Measurements from ENCODE around the gene DUS4L. TPM values are rescaled to one million over a fixed set of nuclear protein-coding genes. Genes with fewer than 3 reads are reported as not detected.

DUS4L gene
- polyA plus RNA-seq, 4 donors: 3.5 to 13.8 (median 4.2) TPM

DNA sequence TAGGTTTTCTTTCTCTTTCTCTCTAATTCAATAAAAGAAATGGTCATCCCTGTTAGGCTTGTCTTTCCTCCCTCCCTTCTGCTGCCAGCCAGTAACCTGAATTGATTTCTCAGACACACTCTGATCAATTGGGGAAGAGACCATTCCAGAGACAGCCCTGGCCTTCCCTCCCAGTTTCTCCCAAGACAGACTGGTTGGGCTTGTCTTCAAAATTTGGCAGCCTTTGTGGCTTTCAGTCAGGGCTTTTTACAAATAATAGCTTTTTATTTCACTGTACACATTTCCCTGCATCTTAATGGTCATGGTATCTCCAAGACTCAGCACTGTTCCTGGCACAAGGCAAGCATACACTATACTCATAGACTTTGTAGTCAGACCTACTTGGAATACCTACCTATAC is 50.2 kb downstream of the DUS4L start:
- peaks cover 0 to 5% (median 0%) of the 10 kb centered on the region in 3 donors for H3K4me1 ChIP-seq (ENCODE audit: control insufficient read depth in 3 of 3, insufficient read depth in 2 of 3, low read depth in 1 of 3, low read length in 2 of 3)
- H3K36me3 ChIP-seq (ENCODE audit: control insufficient read depth in 3 of 3, insufficient read depth in 2 of 3, low read depth in 1 of 3, low read length in 3 of 3): peaks cover 4 to 16% (median 6%) of the 10 kb centered on the region in 3 donors
- H3K9me3 ChIP-seq (ENCODE audit: control insufficient read depth in 2 of 2, insufficient read depth in 1 of 2, low read depth in 1 of 2, low read length in 1 of 2): no peaks in the 10 kb centered on the region
- H3K27me3 ChIP-seq (ENCODE audit: control insufficient read depth in 3 of 3, insufficient read depth in 3 of 3, low read length in 3 of 3): no peaks in the 10 kb centered on the region
- H3K4me3 ChIP-seq (ENCODE audit: low read depth in 1 of 3, low read length in 3 of 3): no peak overlapping the region
- H3K27ac ChIP-seq (ENCODE audit: low read depth in 1 of 3, low read length in 2 of 3): no peak overlapping the region
- DNase-seq (no peak), FAIRE-seq (no peak)

DNA sequence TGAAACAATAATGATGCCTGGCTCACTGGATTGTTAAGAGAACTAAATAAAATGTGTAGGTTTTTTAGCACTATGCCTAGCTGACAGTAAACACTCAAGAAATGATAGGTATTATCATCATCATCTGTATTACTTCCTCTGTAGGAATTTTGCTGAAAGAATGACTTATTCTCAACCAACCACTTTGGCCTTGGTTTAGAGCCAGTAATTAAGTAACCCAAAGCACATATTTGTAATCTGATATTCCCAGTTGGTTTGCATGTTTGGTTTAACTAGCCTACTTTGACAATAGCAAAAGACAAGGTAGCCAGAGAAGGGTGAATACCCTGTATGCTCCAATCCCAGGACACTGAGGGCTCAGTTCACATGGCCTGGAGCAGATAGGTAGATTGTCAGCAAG is 50.7 kb downstream of the DUS4L start:
- H3K27ac ChIP-seq (ENCODE audit: low read depth in 1 of 3, low read length in 2 of 3): no peak overlapping the region
- H3K9me3 ChIP-seq (ENCODE audit: control insufficient read depth in 2 of 2, insufficient read depth in 1 of 2, low read depth in 1 of 2, low read length in 1 of 2): no peaks in the 10 kb centered on the region
- peaks cover 0 to 5% (median 0%) of the 10 kb centered on the region in 3 donors for H3K4me1 ChIP-seq (ENCODE audit: control insufficient read depth in 3 of 3, insufficient read depth in 2 of 3, low read depth in 1 of 3, low read length in 2 of 3)
- DNase-seq: no peak
- peaks cover 4 to 16% (median 6%) of the 10 kb centered on the region in 3 donors for H3K36me3 ChIP-seq (ENCODE audit: control insufficient read depth in 3 of 3, insufficient read depth in 2 of 3, low read depth in 1 of 3, low read length in 3 of 3)
- H3K27me3 ChIP-seq (ENCODE audit: control insufficient read depth in 3 of 3, insufficient read depth in 3 of 3, low read length in 3 of 3): no peaks in the 10 kb centered on the region
- H3K4me3 ChIP-seq (ENCODE audit: low read depth in 1 of 3, low read length in 3 of 3): no peak overlapping the region
- FAIRE-seq: no peak

DNA sequence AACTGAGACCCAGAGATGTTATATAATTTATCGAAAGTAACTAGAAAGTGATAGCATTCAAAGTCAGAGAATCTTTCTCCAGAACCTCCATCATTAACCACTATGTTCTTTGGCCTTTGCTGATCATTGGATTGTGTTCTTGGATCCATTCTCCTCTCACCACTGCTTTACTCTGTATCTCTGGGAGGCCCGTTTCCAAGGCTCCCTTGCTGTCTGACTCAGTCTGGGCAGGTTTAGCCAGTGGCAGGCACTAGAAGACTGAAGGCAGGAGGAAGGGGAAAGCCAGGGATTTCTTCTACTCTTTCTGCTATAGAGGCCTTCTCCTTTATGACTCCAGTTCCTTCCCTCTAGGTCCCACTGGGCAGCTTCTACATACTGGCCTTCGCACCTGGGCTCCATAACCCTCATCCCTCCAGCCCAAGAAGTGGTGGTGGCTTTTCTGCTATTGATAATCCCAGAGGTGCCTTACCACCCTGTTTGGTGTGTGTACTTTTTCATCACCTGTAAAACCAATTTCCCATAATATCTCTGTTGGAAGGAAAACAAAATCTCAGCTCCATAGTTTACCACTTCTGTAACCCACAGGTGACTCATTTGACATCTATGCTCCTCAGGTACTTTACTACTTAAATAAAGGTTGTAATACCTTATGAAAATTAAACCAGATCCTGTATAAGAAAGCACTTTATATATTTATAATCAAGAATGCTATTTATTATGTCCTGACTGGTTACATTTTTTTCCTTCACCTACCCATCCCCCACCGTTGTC is 52.3 kb downstream of the DUS4L start:
- peaks cover 4 to 18% (median 6%) of the 10 kb centered on the region in 3 donors for H3K36me3 ChIP-seq (ENCODE audit: control insufficient read depth in 3 of 3, insufficient read depth in 2 of 3, low read depth in 1 of 3, low read length in 3 of 3)
- FAIRE-seq (no peak), DNase-seq (no peak)
- H3K27me3 ChIP-seq (ENCODE audit: control insufficient read depth in 3 of 3, insufficient read depth in 3 of 3, low read length in 3 of 3): no peaks in the 10 kb centered on the region
- no peak overlapping the region for H3K4me3 ChIP-seq (ENCODE audit: low read depth in 1 of 3, low read length in 3 of 3)
- H3K9me3 ChIP-seq (ENCODE audit: control insufficient read depth in 2 of 2, insufficient read depth in 1 of 2, low read depth in 1 of 2, low read length in 1 of 2): no peaks in the 10 kb centered on the region
- H3K27ac ChIP-seq (ENCODE audit: low read depth in 1 of 3, low read length in 2 of 3): no peak overlapping the region
- peaks cover 0 to 5% (median 0%) of the 10 kb centered on the region in 3 donors for H3K4me1 ChIP-seq (ENCODE audit: control insufficient read depth in 3 of 3, insufficient read depth in 2 of 3, low read depth in 1 of 3, low read length in 2 of 3)
- WGBS, 3 donors: 95 to 97% (median 97%) methylated on average over 4 of the region's 4 CpGs

DNA sequence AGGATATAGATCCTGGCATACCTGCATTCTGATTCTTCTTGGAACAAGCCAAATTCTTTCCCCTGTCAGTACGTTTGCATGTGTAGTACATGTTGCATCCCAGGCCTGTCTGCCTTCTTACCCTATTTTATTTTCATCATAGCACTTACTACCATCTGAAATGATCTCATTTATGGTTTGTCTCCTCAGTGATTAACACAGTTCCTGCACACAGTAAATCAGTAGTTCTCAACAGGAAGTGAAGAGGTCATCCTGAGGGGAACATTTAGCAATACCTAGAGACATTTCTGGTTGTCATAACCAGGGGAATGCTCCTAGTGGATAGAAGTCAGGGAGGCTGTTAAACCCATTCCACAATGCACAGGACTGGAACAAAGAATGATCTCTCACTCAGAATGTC is 58.7 kb downstream of the DUS4L start:
- H3K27ac ChIP-seq (ENCODE audit: low read depth in 1 of 3, low read length in 2 of 3): peak overlapping the region in 2 of 3 donors; percentile 14 to 50
- H3K4me3 ChIP-seq (ENCODE audit: low read depth in 1 of 3, low read length in 3 of 3): no peak overlapping the region
- no peaks in the 10 kb centered on the region for H3K9me3 ChIP-seq (ENCODE audit: control insufficient read depth in 2 of 2, insufficient read depth in 1 of 2, low read depth in 1 of 2, low read length in 1 of 2)
- peaks cover 0 to 3% (median 0%) of the 10 kb centered on the region in 3 donors for H3K36me3 ChIP-seq (ENCODE audit: control insufficient read depth in 3 of 3, insufficient read depth in 2 of 3, low read depth in 1 of 3, low read length in 3 of 3)
- FAIRE-seq: no peak
- H3K4me1 ChIP-seq (ENCODE audit: control insufficient read depth in 3 of 3, insufficient read depth in 2 of 3, low read depth in 1 of 3, low read length in 2 of 3): peaks cover 0 to 8% (median 0%) of the 10 kb centered on the region in 3 donors
- peak in 1 of 2 donors; percentile 71 for DNase-seq
- 69 to 93% (median 72%) methylated on average over 1 of the region's 1 CpG for WGBS, 3 donors
- no peaks in the 10 kb centered on the region for H3K27me3 ChIP-seq (ENCODE audit: control insufficient read depth in 3 of 3, insufficient read depth in 3 of 3, low read length in 3 of 3)

DNA sequence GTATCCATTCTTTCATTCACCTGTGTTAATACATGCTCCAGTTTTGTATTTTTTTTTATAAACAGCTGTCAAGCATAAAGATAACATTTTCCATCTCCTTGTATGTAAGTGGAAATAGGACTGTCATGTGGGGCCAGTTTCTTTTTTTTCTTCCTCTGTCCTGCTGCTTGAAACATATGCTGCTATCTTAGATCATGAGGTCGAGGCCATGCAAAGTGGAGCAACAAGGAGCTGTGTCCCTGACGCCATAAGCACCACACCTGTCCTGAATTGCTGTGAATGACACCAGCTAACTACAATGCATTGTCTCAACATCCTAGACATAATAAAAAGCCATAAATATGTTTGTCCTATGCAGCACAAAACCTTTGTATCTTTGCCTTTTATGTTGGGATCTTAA is 59.1 kb downstream of the DUS4L start:
- Histone ChIP-seq H3K27me3 (ENCODE audit: control insufficient read depth in 3 of 3, insufficient read depth in 3 of 3, low read length in 3 of 3) (no peaks in the 10 kb centered on the region), H3K27ac (ENCODE audit: low read depth in 1 of 3, low read length in 2 of 3) (peak overlapping the region in 1 of 3 donors; percentile 50), H3K9me3 (ENCODE audit: control insufficient read depth in 2 of 2, insufficient read depth in 1 of 2, low read depth in 1 of 2, low read length in 1 of 2) (no peaks in the 10 kb centered on the region), H3K4me1 (ENCODE audit: control insufficient read depth in 3 of 3, insufficient read depth in 2 of 3, low read depth in 1 of 3, low read length in 2 of 3) (peaks cover 0 to 8% (median 0%) of the 10 kb centered on the region in 3 donors), H3K36me3 (ENCODE audit: control insufficient read depth in 3 of 3, insufficient read depth in 2 of 3, low read depth in 1 of 3, low read length in 3 of 3) (peaks cover 0 to 3% (median 0%) of the 10 kb centered on the region in 3 donors), H3K4me3 (ENCODE audit: low read depth in 1 of 3, low read length in 3 of 3) (no peak overlapping the region)
- FAIRE-seq (no peak), DNase-seq (peak in 1 of 2 donors; percentile 59)
- 37 to 68% (median 59%) methylated on average over 2 of the region's 2 CpGs for WGBS, 3 donors

DNA sequence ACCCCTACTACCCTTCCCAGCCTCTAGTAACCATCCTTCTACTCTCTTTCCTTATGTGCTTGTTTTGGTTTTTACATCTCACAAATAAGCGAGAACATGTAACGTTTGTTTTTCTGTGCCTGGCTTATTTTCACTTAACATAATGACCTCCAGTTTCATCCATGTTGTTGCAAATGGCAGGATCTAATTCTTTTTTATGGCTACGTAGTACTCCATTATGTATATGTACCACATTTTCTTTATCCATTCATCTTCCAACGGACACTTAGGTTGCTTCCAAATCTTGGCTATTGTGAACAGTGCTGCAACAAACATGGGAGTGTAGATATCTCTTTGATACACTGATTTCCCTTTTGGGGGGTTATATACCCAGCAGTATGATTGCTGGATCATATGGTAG is 63.2 kb downstream of the DUS4L start:
- DNase-seq (no peak), FAIRE-seq (no peak)
- no peaks in the 10 kb centered on the region for H3K27me3 ChIP-seq (ENCODE audit: control insufficient read depth in 3 of 3, insufficient read depth in 3 of 3, low read length in 3 of 3)
- peaks cover 0 to 6% (median 5%) of the 10 kb centered on the region in 3 donors for H3K36me3 ChIP-seq (ENCODE audit: control insufficient read depth in 3 of 3, insufficient read depth in 2 of 3, low read depth in 1 of 3, low read length in 3 of 3)
- H3K4me3 ChIP-seq (ENCODE audit: low read depth in 1 of 3, low read length in 3 of 3): no peak overlapping the region
- peaks cover 0 to 7% (median 0%) of the 10 kb centered on the region in 3 donors for H3K4me1 ChIP-seq (ENCODE audit: control insufficient read depth in 3 of 3, insufficient read depth in 2 of 3, low read depth in 1 of 3, low read length in 2 of 3)
- H3K27ac ChIP-seq (ENCODE audit: low read depth in 1 of 3, low read length in 2 of 3): no peak overlapping the region
- H3K9me3 ChIP-seq (ENCODE audit: control insufficient read depth in 2 of 2, insufficient read depth in 1 of 2, low read depth in 1 of 2, low read length in 1 of 2): no peaks in the 10 kb centered on the region
- WGBS, 3 donors: 94 to 99% (median 98%) methylated on average over 4 of the region's 4 CpGs

Other genes starting within 250 kb of the DUS4L start
- gene GPR22, start 93.9 kb upstream of the DUS4L start, polyA plus RNA-seq: under 1 TPM in 3 of 4 donors, not detected in 1; 0.07 to 0.27 (median 0.16) TPM
- 10 to 100 TPM; 10.3 to 41.6 (median 12.5) TPM for gene COG5, start 51 bp upstream of the DUS4L start, polyA plus RNA-seq
- gene BCAP29, start 16.3 kb downstream of the DUS4L start, polyA plus RNA-seq: 10 to 100 TPM; 16.8 to 39.6 (median 27.1) TPM
- under 1 TPM in 2 of 4 donors, not detected in 2; 0.18 to 0.30 TPM for gene SLC26A4, start 96.9 kb downstream of the DUS4L start, polyA plus RNA-seq
- gene CBLL1, start 180.2 kb downstream of the DUS4L start, polyA plus RNA-seq: 10 to 100 TPM in 1 of 4 donors, 1 to 10 TPM in 3; 6.2 to 23.6 (median 8.3) TPM
- 100 to 1,000 TPM in 2 of 4 donors, 10 to 100 TPM in 2; 56.0 to 295 (median 96.4) TPM for gene SLC26A3, start 239.3 kb downstream of the DUS4L start, polyA plus RNA-seq

Measured in small intestine (tissue), 7 donors.